Upper lobe of left lung (tissue), 6 donors: ENCODE data around the gene OSBP2. TPM values are rescaled to one million over a fixed set of nuclear protein-coding genes. Genes with fewer than 3 reads are reported as not detected.

Experiments
- ATAC-seq, 2 donors: fragments of 200-7000 bp; cut with Tn5 transposase; one replicate each; pipeline ENCODE4 v1.9.1; 2022; ENCODE audit warnings: mild to moderate bottlenecking in 2 of 2, moderate library complexity in 2 of 2; ENCODE audit not compliant: low FRiP score in 2 of 2
- DNase-seq, 2 donors: peaks; one replicate each; pipeline ENCODE4 v3.0.0-alpha.2; 2019 to 2020
- H3K27ac ChIP-seq, 4 donors: fragments of 200-600 bp; sonication (generic); one replicate each; pipeline ENCODE4 v1.5.1; 2016 to 2019
- H3K27me3 ChIP-seq, 4 donors: fragments of 200-600 bp; sonication (generic); one replicate each; pipeline ENCODE4 v1.5.1; 2017 to 2019
- H3K36me3 ChIP-seq, 4 donors: fragments of 200-600 bp; sonication (generic); one replicate each; pipeline ENCODE4 v1.5.1; 2016 to 2019
- H3K4me1 ChIP-seq, 4 donors: fragments of 200-600 bp; sonication (generic); one replicate each; pipeline ENCODE4 v1.5.1; 2018 to 2019
- H3K4me3 ChIP-seq, 4 donors: fragments of 200-600 bp; sonication (generic); one replicate each; pipeline ENCODE4 v1.5.1; 2017 to 2019; ENCODE audit warnings: mild to moderate bottlenecking in 2 of 4, moderate library complexity in 1 of 4
- H3K9me3 ChIP-seq, 4 donors: fragments of 200-600 bp; sonication (generic); one replicate each; pipeline ENCODE4 v1.5.1; 2018 to 2019
- CTCF ChIP-seq, 6 experiments: fragments of 450-650 bp in 4 of 6; fragments of 200-600 bp in 2 of 6; sonication (generic) in 2 of 6; IDR thresholded peaks; one replicate each; pipeline ENCODE4 v1.5.1; 2016 to 2019; ENCODE audit warnings: antibody characterized with exemption in 6 of 6
- EP300 ChIP-seq, 4 donors: sonication (generic); formaldehyde crosslinking; IDR thresholded peaks; one replicate each; pipeline ENCODE4 v1.5.1; 2017; ENCODE audit warnings: antibody characterized with exemption in 4 of 4, control low read depth in 2 of 4
- POLR2A ChIP-seq, 4 donors: fragments of 450-650 bp; IDR thresholded peaks; one replicate each; pipeline ENCODE4 v1.5.1; 2016 to 2017; ENCODE audit warnings: antibody characterized with exemption in 4 of 4, mild to moderate bottlenecking in 2 of 4
- POLR2AphosphoS5 ChIP-seq, 2 donors: sonication (generic); formaldehyde crosslinking; IDR thresholded peaks; one replicate each; pipeline ENCODE4 v1.5.1; 2017; ENCODE audit warnings: antibody characterized with exemption in 2 of 2
- WGBS, 2 donors: methylation state at CpG; one replicate each; pipeline ENCODE4 v1.1.5; 2017 to 2018; 5-methylcytosine and 5-hydroxymethylcytosine counted together
- total RNA-seq, 6 donors: library from RNA; depleted of rRNA in 4 of 6; stranded (reverse); fragments of >200 nt in 4 of 6; gene quantifications; one replicate each; pipeline versions ENCODE4 v1.1.0 to v1.2.1, GENCODE V29; 2016 to 2021
- donor health status: DM: no; HTN: no; CAD: no; lungs with moderate emphysema.
- donor health status: DM: no; HTN: yes; CAD: no; lungs with severe emphysema.

Gene OSBP2
- total RNA-seq, 6 donors from 2014 or later: 3.5 to 14.5 (median 5.0) TPM

GRCh38 chr22:30755759-30756124 is 61.1 kb downstream of the OSBP2 start:
- TF ChIP-seq EP300 (IDR thresholded peaks at IDR 0.05) (no peak), POLR2AphosphoS5 (IDR thresholded peaks at IDR 0.05) (no peak), CTCF (IDR thresholded peaks at IDR 0.05) (no peak), POLR2A (IDR thresholded peaks at IDR 0.05) (no peak)
- H3K9me3 ChIP-seq: no peaks in the 10 kb centered on the region
- H3K27ac ChIP-seq: no peak overlapping the region
- no peaks in the 10 kb centered on the region for H3K4me1 ChIP-seq
- peak in 1 of 2 donors; percentile 13 for ATAC-seq
- 87 to 91% methylated on average over 7 of the region's 7 CpGs for WGBS, 2 donors
- H3K27me3 ChIP-seq: no peaks in the 10 kb centered on the region
- H3K4me3 ChIP-seq: no peak overlapping the region
- no peaks in the 10 kb centered on the region for H3K36me3 ChIP-seq
- DNase-seq: no peak

GRCh38 chr22:30763815-30764673 is 69.4 kb downstream of the OSBP2 start:
- Histone ChIP-seq H3K36me3 (no peaks in the 10 kb centered on the region), H3K27me3 (no peaks in the 10 kb centered on the region), H3K9me3 (no peaks in the 10 kb centered on the region), H3K4me1 (peaks cover 0 to 7% (median 0%) of the 10 kb centered on the region in 4 donors), H3K4me3 (no peak overlapping the region), H3K27ac (no peak overlapping the region)
- ATAC-seq (peak in 1 of 2 donors; percentile 53), DNase-seq (peak in 1 of 2 donors; percentile 37)
- WGBS, 2 donors: 41 to 53% methylated on average over 11 to 12 of the region's 12 CpGs
- peak in 5 of 6 experiments; percentile 49 to 57 (median 53) for TF ChIP-seq CTCF (IDR thresholded peaks at IDR 0.05)
- TF ChIP-seq POLR2AphosphoS5 (IDR thresholded peaks at IDR 0.05): no peak

GRCh38 chr22:30767661-30768060 is 73.0 kb downstream of the OSBP2 start:
- 83 to 89% methylated on average over 6 of the region's 6 CpGs for WGBS, 2 donors
- Histone ChIP-seq H3K27me3 (no peaks in the 10 kb centered on the region), H3K36me3 (no peaks in the 10 kb centered on the region), H3K4me3 (no peak overlapping the region), H3K9me3 (no peaks in the 10 kb centered on the region), H3K27ac (no peak overlapping the region), H3K4me1 (peaks cover 0 to 7% (median 0%) of the 10 kb centered on the region in 4 donors)
- no peak for ATAC-seq
- no peak for TF ChIP-seq CTCF (IDR thresholded peaks at IDR 0.05)
- no peak for TF ChIP-seq EP300 (IDR thresholded peaks at IDR 0.05)
- TF ChIP-seq POLR2A (IDR thresholded peaks at IDR 0.05): no peak
- no peak for TF ChIP-seq POLR2AphosphoS5 (IDR thresholded peaks at IDR 0.05)
- DNase-seq: no peak

GRCh38 chr22:30770716-30771115 is 76.0 kb downstream of the OSBP2 start:
- Histone ChIP-seq H3K4me3 (no peak overlapping the region), H3K36me3 (no peaks in the 10 kb centered on the region)

More at GRCh38 chr22:30770716-30771115, 76.0 kb downstream of the OSBP2 start:
- no peak for TF ChIP-seq CTCF (IDR thresholded peaks at IDR 0.05)
- TF ChIP-seq POLR2A (IDR thresholded peaks at IDR 0.05): no peak
- no peak for TF ChIP-seq EP300 (IDR thresholded peaks at IDR 0.05)
- TF ChIP-seq POLR2AphosphoS5 (IDR thresholded peaks at IDR 0.05): no peak
- no peaks in the 10 kb centered on the region for H3K9me3 ChIP-seq
- H3K27ac ChIP-seq: no peak overlapping the region
- no peaks in the 10 kb centered on the region for H3K4me1 ChIP-seq
- ATAC-seq (no peak), DNase-seq (no peak)
- 92 to 96% methylated on average over 7 to 9 of the region's 9 CpGs for WGBS, 2 donors
- H3K27me3 ChIP-seq: no peaks in the 10 kb centered on the region
